ENCODE measurements around the gene ZIC1.

The ZIC1 gene

DNA sequence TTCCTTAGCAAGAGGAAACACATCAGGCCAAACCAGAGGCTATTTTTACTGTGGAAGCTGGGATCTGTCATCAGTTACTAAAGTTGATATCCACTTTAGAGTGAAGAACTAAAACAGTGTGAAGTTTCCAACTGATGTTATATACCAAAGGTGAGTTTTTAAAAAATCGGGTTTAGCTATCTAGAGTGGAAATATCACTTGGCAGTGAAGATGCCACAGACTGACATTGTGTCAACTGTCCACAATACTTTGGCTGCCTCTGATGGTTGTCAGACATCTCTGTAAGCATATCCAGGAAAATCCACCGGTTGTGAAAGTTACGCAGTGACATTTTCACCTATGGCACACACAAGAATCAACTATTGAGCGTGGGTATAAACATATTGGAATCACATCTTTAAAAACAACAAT lies 9.2 kb downstream of the ZIC1 start:
- no peak for DNase-seq (ENCODE audit: low read depth)
- H3K4me3 ChIP-seq (ENCODE audit: low read depth, low read length), result no peak overlapping the region
- TF ChIP-seq, protein P1, sequence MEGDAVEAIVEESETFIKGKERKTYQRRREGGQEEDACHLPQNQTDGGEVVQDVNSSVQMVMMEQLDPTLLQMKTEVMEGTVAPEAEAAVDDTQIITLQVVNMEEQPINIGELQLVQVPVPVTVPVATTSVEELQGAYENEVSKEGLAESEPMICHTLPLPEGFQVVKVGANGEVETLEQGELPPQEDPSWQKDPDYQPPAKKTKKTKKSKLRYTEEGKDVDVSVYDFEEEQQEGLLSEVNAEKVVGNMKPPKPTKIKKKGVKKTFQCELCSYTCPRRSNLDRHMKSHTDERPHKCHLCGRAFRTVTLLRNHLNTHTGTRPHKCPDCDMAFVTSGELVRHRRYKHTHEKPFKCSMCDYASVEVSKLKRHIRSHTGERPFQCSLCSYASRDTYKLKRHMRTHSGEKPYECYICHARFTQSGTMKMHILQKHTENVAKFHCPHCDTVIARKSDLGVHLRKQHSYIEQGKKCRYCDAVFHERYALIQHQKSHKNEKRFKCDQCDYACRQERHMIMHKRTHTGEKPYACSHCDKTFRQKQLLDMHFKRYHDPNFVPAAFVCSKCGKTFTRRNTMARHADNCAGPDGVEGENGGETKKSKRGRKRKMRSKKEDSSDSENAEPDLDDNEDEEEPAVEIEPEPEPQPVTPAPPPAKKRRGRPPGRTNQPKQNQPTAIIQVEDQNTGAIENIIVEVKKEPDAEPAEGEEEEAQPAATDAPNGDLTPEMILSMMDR (IDR thresholded peaks at IDR 0.05; ENCODE audit: control insufficient read depth, extremely low read depth, insufficient read depth), result no peak

DNA sequence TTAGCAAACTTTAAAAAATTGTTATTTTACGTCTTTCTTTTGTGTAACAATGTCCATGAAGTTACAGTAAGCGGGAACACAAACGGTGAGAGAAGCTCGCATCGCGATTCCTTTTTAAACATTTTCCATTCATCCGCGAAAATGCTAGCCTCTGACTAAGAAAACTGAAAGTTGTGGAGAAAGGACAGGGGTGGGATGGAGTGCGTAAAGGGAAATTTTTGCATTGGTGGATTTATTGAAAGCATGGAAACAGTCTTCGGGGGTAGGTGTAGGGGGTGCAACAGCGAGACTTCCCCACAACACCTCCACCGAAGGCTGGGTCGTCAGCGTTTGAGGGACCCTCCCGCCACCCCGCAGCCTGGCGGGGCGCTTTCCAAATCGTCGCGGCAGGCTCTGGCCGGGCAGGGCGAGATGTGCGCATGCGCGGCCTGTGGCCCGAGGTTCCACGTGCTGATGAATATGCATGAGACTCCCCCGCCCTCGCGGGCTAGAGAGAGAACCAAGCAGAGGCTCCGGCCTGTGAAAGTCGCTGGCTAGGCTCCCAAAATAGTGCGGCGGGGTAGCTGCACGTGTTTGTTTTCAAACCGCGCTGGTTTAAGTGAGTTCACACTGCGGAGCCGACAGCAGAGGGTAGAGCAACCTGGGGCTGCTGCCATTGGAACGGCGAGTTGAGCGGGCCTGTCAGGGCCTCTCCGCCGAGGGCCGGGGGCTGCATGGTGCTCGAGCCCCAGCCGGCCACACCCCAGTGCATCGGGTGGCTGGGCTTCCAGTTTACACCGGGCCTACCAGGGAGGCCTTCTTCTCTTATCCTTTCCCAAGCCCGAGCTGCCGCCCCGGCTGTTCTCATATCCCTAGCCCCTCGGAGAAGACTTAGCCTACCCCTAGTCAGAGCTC lies 9.9 kb downstream of the ZIC1 start:
- TF ChIP-seq, protein P1 (IDR thresholded peaks at IDR 0.05; ENCODE audit: control insufficient read depth, extremely low read depth, insufficient read depth), result no peak
- DNase-seq (ENCODE audit: low read depth), result no peak
- H3K4me3 ChIP-seq (ENCODE audit: low read depth, low read length), result no peak overlapping the region

DNA sequence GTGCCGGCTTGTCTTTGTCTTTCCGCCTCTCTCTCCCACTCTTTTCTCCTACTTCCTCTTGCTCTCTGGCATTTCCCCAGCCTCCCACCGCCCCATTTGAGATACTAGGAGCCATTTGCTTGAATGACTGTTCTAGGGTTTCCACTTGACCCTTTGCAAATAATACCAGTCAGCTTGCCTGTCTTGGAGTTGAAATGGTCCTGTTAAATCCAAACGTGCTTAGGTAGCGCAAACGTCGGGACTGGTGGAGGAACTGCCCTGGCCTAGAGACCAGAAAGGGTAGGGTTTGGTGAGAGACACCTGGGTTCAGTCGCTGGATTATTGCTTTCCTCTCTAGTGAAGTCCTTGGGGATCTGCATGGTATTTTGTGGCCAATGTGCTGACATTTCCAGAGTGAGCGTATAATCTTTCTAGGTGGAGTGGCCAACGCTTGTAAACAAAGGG lies 10.6 kb downstream of the ZIC1 start:
- no peak overlapping the region for H3K4me3 ChIP-seq (ENCODE audit: low read depth, low read length)
- TF ChIP-seq, protein P1 (IDR thresholded peaks at IDR 0.05; ENCODE audit: control insufficient read depth, extremely low read depth, insufficient read depth), result no peak
- DNase-seq (ENCODE audit: low read depth), result no peak

DNA sequence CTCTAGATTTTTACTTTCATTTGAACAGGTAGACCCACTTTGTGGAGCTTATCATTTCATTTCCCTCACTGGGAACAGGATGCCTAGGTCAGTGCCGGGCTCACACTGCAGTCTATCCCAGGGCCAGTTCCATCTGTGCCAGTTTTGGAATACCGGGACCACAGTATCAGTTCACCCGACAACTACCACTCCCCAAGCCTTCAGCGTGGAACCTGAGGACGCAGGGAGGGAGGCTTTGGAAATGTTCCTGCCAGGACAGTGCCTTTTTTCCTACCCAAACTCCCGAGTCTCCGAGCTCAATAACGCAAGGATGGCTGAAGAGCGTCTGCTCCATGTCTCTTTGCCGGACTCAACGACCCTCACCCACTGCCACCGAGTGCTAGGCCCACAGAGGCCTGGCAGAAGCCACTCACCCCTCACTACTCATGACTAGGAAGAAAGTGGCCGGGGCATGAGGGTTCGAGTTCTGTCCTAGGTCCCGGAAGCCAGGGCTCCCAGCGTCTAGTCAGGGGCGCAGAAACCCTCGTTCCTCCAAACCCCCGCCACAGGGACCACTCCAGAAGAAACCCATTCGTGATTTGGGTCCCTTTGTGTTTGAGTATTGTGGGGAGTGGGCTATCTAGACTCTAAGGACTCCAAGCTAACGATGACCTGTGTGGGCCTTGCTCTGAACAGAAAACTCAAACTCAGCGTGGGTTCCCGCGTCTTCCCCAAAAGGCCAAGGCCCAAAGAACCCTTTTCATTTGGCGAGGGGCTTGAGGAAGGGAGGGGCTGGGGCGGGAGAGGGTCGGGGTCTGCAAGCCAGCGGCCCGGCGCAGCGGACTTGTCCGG lies 11.4 kb downstream of the ZIC1 start:
- no peak for DNase-seq (ENCODE audit: low read depth)
- H3K4me3 ChIP-seq (ENCODE audit: low read depth, low read length), result no peak overlapping the region
- TF ChIP-seq, protein P1 (IDR thresholded peaks at IDR 0.05; ENCODE audit: control insufficient read depth, extremely low read depth, insufficient read depth), result no peak

DNA sequence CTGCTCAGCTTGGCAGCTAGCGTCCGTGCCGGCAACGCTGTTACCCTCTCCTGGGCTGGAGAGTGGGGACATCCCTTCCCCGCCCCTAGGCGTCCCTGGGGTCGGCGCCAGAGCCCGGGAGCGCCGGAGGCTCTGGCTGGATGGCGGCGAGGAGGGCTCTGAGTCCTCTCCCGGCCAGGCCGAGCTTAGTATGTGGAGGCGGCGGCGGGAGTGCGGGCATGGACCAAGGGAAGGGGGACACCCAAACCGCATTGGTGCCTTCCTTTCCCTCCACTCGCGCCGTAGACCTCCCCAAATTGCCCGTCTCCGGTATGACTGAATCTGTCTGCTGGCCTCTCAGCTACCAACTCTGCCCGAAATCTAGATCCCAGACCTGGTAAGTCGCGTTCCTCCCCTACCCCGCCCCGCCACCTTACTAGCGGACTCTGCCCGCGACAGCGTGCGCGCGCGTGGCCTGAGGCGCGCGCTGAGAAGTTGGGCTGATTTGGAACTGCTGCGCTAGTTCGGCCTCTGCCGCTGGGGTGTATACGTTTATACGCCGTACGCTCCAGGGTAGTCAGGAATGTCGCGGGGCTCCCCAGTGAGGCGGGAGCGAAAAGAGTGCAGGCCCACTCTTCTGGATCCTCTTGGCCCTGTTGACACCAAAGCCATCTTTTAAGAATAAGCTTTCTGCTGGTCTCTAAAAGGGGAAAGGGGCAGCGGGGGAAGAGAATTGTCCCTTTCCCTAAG lies 12.2 kb downstream of the ZIC1 start:
- DNase-seq (ENCODE audit: low read depth), result no peak
- TF ChIP-seq, protein P1 (IDR thresholded peaks at IDR 0.05; ENCODE audit: control insufficient read depth, extremely low read depth, insufficient read depth), result no peak
- no peak overlapping the region for H3K4me3 ChIP-seq (ENCODE audit: low read depth, low read length)

DNA sequence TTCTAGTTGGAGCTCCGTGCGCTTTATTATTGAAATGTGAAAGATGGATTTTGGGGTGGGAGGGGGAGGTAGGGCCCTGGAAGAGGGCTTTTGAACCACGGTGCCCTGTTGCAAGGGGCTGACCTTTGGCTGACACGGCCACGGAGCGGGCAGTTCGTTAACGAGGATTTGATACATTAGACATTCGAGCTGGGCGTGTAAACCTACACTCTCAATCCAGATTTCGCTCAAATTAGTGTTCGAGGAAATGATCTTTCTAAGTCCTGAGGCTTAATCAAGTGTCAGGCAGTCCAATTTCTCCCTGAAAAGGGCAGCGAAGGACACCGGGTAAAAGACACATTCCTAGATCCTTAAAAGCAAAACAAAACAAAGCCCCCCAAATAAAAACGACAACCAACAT lies 13.0 kb downstream of the ZIC1 start:
- DNase-seq (ENCODE audit: low read depth), result no peak
- H3K4me3 ChIP-seq (ENCODE audit: low read depth, low read length), result no peak overlapping the region
- TF ChIP-seq, protein P1 (IDR thresholded peaks at IDR 0.05; ENCODE audit: control insufficient read depth, extremely low read depth, insufficient read depth), result no peak
